NCI-H1048 (cell line): ENCODE measurements around the gene CYRIA.
A peak's percentile ranks its signal among the peaks of the same experiment; 100 is the strongest.

Source experiments
- DNase-seq: peaks from one replicate; lab custom pipeline; 2025; lab: John Stamatoyannopoulos, UW

CYRIA gene

DNA sequence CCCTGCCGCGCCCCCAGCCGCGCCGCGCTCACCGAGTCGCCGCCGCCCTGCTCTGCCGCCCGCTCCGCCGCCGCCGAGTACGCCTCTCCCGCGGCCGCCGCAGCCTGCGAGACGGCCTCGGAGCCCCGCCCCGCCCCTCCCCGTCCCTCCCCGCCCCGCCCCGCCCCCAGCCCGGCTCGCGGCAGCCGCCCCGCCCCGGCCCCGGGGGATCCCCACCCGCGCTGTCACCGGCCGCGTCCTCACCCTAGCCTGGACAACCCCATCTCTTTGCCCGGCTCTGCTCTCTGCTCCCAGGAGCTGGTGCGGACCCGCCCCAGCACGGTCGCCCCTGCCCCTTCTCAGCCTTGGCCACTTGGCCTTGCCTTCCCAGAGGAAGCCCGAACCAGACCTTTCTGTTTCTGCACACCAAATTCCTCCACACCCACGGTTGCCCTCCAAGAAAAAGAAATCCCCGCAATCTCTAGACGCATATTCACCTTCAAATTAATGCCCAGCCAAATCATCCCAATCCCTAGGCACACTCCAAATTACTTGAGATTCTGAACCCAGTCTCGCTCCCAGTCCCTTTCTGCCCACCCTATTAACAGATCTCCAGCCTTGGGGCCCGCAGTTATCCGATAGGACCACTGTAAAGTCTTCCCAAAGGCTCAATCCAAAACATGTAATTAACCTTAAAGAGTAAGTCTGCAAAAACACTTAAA, at the start of gene CYRIA:
CYRIA (minus strand) TSS at position 87 of the 701 bp plus-strand sequence. CDS start 77,715 bp downstream, outside the sequence.
- no peak for DNase-seq

DNA sequence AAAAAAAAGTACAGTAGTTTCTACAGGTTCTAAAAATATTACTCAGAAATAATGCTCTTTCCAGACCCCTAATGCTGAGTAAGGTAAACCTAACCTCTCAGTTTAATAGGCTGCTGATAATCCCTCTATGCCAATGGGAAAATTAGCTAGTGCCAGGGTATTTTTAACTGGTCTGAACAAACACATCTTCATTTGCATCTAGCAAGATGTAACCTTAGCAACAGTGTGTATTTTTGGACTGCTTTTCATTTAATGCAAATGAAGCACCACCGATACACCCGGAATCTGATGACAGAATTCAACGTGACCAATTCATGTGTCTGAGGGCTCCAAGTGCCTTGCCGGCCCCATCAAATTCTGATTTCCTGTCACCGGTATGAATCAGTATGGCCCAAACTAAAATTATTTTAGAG, 47.4 kb upstream of the CYRIA start:
- DNase-seq = peak; percentile 88

DNA sequence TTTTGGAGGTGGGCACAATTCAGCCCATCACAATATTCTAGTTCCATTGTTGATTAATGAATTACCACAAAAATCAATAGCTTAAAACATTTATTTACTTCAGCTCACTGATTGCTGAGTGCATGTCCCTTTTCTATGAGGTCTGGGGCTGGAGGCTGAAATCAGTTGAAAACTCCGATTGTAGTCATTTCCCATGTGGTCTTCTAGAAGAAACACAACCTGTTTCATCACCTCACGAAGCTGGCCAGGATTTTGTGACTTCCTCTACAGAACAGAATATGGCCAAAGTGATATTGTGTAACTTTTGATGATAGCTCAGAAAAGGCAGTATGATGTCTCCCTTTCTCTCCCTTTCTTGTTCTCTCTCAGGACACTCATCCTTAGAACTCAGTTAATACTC, 44.1 kb upstream of the CYRIA start:
- DNase-seq = no peak

DNA sequence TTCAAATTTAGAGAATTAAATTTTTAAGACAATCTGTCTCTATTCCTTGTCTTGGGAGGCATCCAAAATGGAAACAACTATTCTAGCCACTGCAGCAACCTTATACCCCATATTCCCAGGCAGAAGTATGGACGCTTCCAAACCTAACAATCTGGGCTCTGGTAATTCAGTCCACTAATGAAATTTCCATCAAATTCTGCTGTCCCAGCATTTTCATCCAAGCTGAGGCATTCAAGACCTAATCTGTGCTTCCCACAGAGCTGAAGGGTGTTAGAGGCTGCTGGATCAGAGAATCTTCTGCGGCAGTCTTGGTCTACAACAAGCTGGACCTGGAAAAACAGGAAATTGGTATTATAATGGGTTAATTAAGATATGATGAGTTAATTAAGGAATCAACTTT, 42.5 kb upstream of the CYRIA start:
- DNase-seq = no peak

DNA sequence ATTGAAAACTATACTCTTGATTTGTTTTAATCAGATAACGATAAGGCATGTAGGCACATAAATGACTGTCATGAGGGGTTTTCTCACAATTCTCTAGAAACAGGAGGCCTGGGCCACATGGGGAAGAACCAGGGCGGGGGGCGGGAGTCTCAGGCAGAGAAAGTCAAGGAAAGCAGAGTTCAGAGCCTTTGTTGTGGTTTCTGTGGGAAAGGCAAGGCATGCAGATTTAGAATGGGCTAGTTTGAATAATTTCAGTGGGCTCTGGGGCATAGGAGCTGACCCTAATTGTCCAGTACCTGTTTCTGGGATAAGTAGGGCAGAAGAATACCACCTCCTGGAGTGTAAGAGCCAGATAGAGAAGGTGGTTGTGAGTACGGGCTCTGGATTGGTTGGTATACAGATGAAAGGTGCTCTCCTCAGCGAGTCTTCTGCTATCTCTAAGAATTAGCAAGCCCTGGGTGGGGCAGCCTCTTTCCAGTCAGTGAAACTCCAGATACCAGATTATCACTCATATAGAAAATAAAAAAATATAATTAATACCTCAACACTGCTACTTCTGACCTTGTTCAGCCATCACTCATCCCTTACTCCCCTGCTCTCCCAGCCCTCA, 41.5 kb upstream of the CYRIA start:
- DNase-seq = no peak

DNA sequence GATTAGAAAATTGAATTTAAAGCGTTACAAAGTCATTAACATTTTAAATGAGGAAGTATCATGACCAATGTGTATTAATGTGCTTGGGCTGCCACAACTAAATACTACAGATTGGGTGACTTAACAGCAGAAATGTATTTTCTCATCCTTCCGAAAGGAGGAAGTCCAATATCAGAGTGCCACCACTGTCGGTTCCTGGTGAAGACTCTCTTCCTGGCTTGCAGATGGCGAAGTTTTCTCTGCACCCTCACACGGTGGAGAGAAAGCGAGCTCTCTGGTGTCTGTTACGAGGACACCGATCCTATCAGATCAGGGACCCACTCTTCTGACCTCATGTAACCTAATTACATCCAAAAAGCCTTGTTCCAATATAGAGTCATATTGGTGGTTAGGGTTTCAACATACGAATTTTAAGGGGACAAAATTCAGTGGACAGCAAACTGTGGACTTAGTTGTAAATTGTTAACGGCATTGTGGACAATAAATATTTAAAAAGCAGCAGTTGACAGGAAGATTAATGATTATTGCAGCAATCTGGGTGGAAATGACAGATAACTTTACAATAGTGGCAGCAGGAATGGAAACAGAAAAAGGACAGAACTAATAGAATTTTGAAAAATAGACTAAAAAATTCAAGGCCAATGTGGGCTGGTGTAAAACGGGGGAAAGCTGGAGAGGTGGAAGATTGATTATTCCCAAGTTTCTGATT, 35.1 kb upstream of the CYRIA start:
- no peak for DNase-seq

DNA sequence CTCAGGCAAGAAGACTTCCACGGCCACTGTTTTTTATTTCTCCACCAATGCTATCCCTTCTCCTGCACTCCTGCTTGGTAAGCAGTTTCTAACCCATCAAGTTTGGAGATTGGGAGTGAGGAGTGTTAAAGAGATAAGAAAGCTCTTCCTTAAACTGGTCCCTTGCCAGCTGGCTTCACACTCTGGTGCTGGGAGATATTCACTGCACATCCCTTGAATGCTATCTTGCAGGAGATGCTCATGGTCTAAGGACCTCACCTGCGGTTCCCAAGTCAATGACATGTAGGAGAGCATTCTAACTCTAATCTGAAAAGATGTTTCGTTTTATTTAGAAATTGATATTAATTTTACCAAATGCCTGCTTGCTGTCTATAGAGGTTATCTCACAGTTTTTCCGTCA, 28.2 kb upstream of the CYRIA start:
- no peak for DNase-seq

DNA sequence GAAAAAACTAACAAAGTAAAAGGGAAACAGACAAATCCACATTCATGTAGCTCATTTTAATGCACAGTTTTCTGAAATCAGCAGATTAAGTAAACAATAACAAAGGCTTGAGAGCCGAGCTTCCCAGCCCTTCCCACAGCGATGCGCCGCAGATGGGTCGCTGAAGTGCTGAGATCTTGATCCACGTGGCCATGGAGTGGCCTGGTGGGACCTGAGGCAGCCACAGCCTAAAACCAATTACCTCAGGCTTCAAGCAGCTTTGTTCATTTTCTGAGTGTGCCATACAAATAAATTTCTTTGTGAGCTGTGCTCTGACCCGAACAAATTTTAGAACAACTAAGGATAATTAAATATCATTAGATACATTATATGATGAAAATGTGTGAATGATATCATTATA, 25.6 kb upstream of the CYRIA start:
- DNase-seq = no peak

DNA sequence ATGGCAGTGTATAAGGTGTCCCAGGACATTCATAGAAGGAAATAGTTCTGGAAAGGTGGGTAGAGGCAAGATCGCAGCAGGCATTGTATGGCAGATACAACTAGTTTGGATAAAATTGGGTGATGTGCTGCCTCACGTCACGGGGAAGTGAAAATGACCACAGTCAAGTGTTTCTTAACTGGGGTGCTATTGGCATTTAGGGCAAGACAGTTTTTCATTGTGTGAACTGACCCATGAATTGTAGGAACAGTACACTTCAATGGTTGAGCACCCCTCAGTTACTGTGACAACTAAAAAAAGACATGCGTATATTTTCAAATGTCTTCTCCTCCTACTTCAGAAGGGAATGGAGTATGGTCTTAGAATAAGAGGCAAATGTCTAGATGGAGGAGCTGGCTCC, 22.3 kb upstream of the CYRIA start:
- DNase-seq = no peak

DNA sequence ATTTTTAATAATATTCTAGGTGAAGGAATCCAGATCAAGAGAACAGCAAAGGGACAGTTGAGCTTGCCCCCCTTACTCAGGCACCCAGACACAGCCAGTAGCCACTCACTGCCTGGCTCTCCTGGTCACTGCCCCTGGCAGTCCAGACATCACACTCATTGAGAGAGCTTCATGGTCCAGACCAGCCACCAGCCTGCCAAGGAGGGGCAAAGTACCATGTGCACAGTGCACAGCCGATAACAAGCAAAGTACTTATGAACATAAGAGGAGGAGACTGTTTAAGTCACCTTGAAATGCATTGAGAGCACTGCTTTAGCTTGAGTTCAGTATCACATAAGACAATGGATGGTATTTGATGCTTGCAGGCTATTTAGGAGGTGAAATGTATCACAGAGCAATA, 21.6 kb upstream of the CYRIA start:
- no peak for DNase-seq

DNA sequence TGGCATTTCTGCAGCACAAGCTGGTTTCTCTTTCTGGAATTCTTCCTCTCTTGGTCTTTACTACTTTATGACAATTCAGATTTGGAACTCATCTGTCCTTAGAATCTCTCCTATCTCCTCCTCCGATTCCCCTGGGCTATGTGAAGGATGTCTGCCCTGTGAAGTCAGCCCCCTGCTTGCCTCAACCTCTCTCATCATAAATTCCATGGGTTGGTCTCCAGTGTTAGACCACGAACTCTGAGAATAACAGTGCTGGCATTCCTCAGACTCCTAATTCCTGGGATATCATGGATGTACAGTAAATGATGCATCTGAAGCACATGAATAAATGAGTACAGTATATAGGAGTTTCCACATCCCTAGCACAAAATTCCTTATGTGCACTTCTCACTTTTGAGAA, 21.0 kb upstream of the CYRIA start:
- DNase-seq = no peak

DNA sequence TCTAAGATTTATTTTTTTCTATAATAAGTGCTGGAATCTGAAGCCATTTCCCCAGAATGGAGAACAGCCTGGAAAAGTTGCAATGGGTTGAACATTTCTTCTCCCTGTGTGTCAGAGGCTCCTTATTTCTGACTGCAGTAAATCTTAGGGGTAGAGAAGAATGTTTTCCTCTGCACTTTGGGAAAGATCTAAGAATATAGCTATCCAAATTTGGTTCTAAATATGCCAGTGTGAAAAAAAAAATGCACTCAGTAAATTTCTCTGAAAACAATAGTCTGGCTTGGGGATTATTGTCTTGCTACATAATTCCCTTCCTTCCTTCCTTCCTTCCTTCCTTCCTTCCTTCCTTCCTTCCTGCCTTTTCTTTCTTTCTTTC, 19.7 kb upstream of the CYRIA start:
- no peak for DNase-seq

DNA sequence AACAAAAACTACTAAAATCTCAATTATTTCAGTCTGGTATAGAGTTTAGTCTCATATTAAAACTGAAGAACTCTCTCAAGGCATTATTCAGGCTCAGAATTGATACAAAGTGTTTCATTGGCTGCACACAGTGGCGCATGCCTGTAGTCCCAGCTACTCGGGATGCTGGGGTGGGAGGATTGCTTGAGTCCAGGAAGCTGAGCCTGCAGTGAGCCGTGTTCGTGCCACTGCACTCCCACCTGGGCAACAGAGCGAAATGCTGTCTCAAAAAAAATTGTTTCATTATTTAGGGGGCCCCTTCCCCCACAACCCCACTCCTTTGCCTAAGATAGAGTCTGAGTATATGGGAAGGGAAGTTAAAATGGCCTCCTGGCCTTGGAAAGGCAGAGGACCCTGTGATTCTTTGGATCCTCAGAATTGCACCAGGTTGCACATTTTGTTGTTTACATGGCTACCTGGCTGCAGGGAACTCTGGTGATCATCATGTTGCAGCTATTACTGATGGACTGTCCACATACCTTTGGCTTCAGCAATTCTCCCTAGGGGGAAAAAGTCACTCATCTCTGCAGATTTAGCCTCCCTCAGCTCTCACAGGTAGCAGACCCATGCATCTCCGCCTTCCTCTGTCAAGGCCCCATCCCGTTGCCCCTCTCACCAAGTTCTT, 19.2 kb upstream of the CYRIA start:
- no peak for DNase-seq

DNA sequence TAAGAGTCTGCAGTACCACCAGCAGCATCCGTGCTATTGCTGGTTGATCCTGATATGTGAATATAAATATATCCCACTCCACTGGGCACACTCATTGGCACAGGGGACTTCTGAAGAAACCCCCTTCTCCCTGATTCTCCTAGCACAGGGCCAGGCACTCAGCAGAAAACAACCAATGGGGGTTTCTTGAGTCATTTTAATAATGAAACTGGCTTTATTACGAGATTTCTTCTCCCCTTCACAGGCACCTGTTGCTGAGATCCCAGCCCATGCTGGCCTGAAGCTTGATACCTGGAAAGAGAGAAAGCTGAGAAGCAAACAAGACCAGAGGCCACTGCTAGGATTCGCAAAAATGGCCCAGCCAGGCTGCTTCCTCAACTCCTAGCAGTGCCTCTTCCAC, 17.9 kb upstream of the CYRIA start:
- no peak for DNase-seq

DNA sequence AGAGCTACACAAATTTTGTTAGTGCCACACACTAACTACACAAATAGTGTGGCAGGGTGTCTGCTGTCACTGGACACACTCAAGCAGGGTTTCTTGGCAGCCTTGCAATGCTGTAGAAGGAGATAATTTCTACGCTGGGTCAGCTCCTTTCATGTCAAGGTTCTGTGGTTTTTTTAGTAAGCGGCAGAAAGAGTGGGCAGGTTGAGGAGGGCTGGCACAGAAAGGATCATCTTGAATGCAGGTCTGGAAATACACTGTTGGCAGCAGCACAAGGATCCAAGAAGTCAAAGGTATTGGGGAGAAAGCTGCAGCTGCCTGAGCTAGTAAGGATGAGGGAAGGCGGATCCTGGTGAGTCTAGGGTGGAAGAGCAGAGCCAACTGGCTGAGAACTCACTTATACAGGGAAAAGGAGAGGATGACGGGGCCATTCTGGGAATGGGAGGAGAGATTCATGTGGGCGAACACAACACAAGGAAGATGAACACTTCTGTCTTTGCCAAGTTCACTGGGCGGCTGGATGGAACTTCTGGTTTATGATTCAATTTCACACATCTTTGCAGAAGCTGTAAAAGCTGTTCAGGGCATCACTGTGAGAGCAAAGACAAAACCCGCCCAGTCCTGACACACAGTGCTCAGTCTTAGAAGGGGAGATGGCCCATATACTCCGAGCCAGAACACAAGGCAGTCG, 16.9 kb upstream of the CYRIA start:
- no peak for DNase-seq

DNA sequence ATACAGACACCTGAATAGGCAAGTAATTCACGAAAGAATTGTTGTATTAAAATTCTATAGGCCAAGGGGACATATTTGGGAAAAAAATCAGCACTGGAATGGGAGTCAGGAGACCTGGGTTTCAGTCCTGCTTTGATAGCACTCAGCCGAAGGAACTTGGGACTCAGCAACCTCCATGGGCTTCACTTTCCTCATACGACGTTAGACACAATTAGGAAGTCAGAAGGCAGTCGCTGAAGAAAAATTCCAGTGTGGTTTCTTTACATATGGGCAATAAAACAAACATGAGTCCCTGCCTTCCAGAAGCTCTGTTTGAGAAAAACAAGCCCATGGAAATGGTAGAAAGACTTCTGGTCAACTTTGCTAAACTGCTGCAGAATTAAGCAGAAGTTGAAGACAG, 15.1 kb upstream of the CYRIA start:
- DNase-seq = no peak

DNA sequence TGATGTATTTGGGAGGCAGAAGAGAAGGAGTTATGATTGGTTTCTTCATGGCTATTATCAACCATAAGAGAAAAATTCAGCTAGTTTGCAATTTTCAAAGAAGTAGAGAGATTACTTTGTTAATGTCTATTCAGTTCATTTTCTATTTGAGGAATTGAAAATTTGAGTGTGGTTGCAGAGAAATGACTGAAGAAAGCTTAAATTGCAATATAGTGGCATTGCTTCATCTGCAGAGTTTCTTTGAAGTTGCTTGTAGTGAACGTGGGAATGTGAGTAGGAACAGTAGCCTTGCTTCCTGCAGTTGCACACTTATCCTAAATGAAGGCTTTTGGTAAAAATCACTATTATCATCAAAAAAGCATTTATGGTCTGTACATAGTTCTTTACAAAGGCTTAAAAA, 14.7 kb upstream of the CYRIA start:
- DNase-seq = no peak

DNA sequence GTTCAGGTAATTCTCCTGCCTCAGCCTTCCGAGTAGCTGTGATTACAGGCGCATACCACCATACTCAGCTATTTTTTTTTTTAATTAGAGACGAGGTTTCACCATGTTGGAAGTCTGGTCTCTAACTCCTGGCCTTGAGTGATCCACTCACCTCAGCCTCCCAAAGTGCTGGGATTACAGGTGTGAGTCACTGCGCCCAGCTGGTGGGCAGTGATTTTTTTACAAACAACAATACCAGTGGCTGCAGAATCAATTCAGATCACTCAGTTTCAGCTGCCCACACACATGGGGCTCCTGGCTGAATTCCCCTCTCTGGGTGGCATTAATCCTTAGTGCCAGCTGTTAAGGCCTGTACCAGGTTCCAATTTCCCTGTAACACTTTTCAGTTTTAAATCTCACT, 13.3 kb upstream of the CYRIA start:
- no peak for DNase-seq

DNA sequence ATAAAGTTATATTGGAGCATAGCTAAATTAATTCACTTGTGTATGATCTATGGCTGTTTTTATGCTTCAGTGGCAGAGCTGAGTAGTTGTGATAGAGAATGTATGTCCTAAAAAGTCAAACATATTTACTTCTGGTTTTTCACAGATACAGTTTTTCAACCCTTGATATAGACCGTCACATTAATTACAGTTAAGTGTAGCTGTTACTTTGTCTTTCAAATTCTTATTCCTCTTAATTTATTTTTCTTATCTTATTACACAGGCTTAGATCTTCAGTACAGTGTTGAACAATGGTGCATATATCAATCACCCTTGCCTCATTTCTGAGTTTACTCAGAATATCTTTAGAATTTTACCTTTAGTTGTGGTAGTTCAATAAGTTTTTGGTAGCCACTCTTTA, 12.2 kb upstream of the CYRIA start:
- no peak for DNase-seq

DNA sequence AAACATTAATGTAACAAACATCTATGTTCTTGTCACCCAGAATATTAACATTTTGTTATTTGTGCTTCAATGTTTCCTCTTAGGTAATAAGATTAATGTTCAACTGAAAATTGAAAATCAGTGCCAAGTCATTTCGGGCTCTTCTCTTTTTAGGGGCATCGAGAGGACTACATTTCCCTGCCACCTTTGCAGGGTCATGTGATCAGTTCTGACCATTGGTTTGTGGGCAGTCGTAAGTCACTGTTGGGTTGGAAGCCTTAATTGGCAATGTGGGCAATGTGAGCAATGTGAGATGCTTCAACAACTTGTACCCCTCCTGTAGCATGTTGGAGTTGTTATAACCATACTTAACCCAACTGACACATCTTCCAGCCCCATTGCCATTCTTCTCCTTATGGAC, 10.1 kb upstream of the CYRIA start:
- DNase-seq = no peak

DNA sequence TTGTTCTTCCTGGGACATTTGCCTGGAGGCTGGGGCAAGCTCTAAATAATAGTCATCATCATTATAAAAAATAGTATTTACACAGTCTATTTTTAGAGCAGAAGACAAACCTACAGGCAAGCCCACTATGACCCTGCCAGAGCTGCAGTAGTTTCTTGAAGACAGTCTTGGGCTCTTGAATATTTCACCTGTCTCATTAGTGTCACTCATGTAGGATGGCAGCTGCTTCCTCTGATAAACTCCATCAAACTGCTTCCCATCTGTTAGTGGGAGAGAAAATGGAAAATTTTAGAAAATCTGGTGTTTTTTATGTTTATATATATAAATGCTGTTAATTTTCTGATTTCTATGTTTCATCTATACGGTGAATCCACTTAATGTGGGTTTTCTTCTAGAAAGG, 8.5 kb upstream of the CYRIA start:
- no peak for DNase-seq

DNA sequence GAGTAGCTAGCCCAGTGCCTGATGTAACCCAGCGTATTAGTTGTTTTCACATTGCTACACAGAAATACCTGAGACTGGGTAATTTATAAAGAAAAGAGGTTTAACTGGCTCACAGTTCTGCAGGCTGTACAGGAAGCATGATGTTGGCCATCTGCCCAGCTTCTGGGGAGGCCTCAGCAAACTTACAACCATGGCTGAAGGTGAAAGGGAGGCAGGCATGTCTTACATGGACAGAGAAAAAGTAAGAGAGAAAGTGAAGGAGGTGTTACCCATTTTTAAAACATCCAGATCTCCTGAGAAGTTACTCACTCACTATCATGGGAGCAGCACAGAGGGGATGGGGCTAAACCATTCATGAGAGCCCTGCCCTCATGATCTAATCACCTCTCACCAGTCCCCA, 6.1 kb upstream of the CYRIA start:
- DNase-seq = no peak
